ENCODE data around the gene RANBP17. TPM values are rescaled to one million over a fixed set of nuclear protein-coding genes. Genes with fewer than 3 reads are reported as not detected.
A peak's percentile ranks its signal among the peaks of the same experiment; 100 is the strongest.

The RANBP17 gene
- total RNA-seq, 1 donor from 2014 or later: 22.0 TPM

GRCh38 chr5:171271798-171272197 lies 410.0 kb downstream of the RANBP17 start:
- H3K9me3 Mint-ChIP-seq: no peaks in the 10 kb centered on the region
- no peaks in the 10 kb centered on the region for H3K27me3 Mint-ChIP-seq
- H3K4me3 Mint-ChIP-seq: no peak overlapping the region
- no peak overlapping the region for H3K27ac Mint-ChIP-seq
- no peaks in the 10 kb centered on the region for H3K36me3 Mint-ChIP-seq
- peaks cover 7% of the 10 kb centered on the region for H3K4me1 Mint-ChIP-seq (ENCODE audit: unreplicated experiment)
- DNase-seq (ENCODE audit: extremely low spot score, unreplicated experiment): no peak
- no peak for TF ChIP-seq CTCF (conservative IDR thresholded peaks at IDR 0.05)

DNA sequence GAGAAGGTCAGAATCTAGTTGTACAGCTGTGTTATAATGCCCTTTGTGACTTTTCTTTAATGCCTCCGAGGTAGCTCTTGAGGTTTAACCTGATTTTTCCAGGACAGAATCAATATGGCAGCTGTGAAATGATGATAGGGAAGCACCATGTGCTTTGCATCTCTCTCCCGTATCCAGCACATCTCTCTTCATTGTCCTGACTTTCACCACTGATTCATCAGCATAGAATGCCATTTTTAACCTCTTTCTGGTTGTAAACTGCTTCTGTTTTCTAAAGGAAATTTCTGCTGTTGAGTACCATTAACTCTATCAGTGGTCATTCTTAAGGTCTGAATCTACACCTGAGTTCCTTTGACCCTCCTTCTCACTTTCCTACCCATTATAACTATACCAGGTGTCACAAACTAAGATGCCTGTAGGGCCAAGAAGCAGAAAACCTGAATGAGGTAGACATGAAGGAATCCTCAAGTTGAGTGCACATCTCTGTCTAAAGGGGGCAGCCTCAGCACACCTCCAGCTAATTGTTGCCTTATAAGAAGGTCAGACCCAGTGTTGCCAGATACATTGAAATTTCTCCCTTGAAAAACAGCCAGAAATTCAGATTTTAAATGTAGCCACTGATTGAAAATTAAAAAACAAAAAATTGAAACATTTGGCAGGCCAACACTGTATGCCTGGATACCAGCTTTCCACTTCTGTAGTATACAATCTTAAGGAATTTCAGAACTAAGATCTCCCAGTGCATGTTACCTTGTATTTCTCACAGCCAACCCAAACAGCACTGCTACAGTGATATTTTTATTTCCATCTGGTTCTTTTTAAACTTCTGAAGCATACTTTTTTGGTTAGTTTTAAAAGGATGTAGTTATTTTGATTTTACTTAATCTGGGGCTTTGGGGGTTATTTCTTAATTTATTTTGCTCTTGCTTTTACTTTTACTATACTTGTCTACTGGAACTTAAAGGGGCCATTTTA lies 411.5 kb downstream of the RANBP17 start:
- Mint-ChIP-seq H3K4me3 (no peak overlapping the region), H3K4me1 (ENCODE audit: unreplicated experiment) (peaks cover 7% of the 10 kb centered on the region), H3K27me3 (no peaks in the 10 kb centered on the region), H3K36me3 (no peaks in the 10 kb centered on the region), H3K9me3 (no peaks in the 10 kb centered on the region), H3K27ac (no peak overlapping the region)
- TF ChIP-seq CTCF (conservative IDR thresholded peaks at IDR 0.05): peak; percentile 55
- DNase-seq (ENCODE audit: extremely low spot score, unreplicated experiment): no peak

DNA sequence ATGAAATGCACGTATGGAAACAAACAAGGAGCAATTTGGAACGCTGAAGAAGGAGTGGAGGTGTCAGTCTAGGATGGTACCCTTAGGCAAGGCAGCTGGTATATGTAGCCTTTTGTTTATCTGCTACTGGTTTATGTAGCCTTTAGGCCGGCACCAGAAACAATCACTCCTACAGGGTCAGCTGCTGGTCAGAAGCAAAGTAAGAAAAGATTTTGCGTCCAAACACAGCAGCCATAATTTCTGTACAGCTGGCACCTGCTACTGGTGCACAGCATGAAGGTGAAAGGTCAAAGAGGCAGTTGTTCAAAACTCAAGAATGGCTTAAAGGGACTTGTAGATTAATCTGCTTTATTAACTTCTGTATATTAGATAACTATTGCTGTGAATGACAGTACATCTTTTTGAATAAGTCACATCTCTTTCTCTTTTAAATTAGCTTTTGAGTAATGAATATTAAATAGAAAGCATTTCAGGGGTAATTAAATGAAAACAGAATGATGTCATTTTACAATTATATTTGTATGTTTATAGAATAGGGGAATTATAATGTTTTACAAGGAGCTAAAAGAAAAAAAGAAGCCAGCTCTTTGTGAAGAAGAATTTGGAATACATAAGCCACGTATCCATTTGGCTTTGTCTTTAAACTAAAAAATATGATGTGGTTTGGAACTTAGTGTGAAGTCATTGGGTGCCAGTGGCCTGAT lies 414.2 kb downstream of the RANBP17 start:
- Mint-ChIP-seq H3K36me3 (no peaks in the 10 kb centered on the region), H3K4me1 (ENCODE audit: unreplicated experiment) (no peaks in the 10 kb centered on the region), H3K9me3 (no peaks in the 10 kb centered on the region), H3K27ac (no peak overlapping the region), H3K4me3 (no peak overlapping the region), H3K27me3 (no peaks in the 10 kb centered on the region)
- no peak for DNase-seq (ENCODE audit: extremely low spot score, unreplicated experiment)
- no peak for TF ChIP-seq CTCF (conservative IDR thresholded peaks at IDR 0.05)

GRCh38 chr5:171283753-171284152 lies 421.9 kb downstream of the RANBP17 start:
- no peak overlapping the region for H3K4me3 Mint-ChIP-seq
- no peak for TF ChIP-seq CTCF (conservative IDR thresholded peaks at IDR 0.05)
- H3K9me3 Mint-ChIP-seq: no peaks in the 10 kb centered on the region
- H3K27ac Mint-ChIP-seq: no peak overlapping the region
- no peaks in the 10 kb centered on the region for H3K4me1 Mint-ChIP-seq (ENCODE audit: unreplicated experiment)
- no peak for DNase-seq (ENCODE audit: extremely low spot score, unreplicated experiment)
- peaks cover 4% of the 10 kb centered on the region for H3K27me3 Mint-ChIP-seq
- peaks cover 3% of the 10 kb centered on the region for H3K36me3 Mint-ChIP-seq

- no peaks in the 10 kb centered on the region for H3K4me1 Mint-ChIP-seq (ENCODE audit: unreplicated experiment)
- TF ChIP-seq CTCF (conservative IDR thresholded peaks at IDR 0.05): no peak
- H3K27ac Mint-ChIP-seq: no peak overlapping the region
- no peaks in the 10 kb centered on the region for H3K9me3 Mint-ChIP-seq
- DNase-seq (ENCODE audit: extremely low spot score, unreplicated experiment): no peak
- H3K36me3 Mint-ChIP-seq: peaks cover 3% of the 10 kb centered on the region
- peaks cover 4% of the 10 kb centered on the region for H3K27me3 Mint-ChIP-seq
- no peak overlapping the region for H3K4me3 Mint-ChIP-seq
Observed at GRCh38 chr5:171285465-171285864, 423.6 kb downstream of the RANBP17 start.

Data from type B pancreatic cell (in vitro differentiated cells).